ENCODE measurements around the gene CAPN2. TPM values are rescaled to one million over a fixed set of nuclear protein-coding genes. Genes with fewer than 3 reads are reported as not detected.

The CAPN2 gene
- polyA plus RNA-seq, 4 donors, result 182 to 211 (median 191) TPM

DNA sequence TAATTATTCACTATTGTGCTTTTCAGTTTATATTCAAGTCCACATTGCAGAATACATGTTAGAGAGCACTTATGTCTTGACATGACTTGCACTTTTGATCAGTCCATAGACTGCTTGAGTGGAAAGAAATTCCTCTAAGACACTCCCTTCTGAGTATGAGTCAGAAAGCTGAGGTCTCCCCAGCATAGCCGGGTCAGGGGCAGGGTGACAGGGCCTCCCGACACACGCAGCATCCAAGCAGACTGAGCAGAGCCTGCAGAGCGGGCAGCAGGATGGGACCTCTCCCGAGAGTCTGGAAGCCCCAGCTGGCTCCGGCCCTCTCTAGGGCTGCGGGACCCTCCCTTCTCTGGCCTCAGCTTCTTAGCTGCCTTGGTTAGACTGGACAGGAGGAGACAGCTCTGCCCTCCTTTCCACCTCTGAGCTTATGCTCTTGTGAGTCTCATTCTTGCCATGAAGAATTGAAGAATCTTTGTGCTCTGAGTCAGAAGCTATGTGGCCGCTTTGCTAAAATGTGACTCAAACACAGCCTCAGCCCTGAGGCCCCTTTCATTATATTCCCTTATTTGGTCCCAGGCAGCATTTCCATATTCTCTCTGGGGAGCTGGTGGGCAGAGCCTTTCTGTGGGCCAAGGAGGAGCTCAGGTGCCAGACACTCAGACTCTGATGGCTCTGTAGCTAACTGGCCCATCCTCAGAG, 11.2 kb upstream of the CAPN2 start:
- DNase-seq (ENCODE audit: low read depth in 4 of 4, low spot score in 2 of 4), result no peak

- no peak for DNase-seq (ENCODE audit: low read depth in 4 of 4, low spot score in 2 of 4)
Measured at GRCh38 chr1:223702735-223703667, 9.3 kb upstream of the CAPN2 start.

DNA sequence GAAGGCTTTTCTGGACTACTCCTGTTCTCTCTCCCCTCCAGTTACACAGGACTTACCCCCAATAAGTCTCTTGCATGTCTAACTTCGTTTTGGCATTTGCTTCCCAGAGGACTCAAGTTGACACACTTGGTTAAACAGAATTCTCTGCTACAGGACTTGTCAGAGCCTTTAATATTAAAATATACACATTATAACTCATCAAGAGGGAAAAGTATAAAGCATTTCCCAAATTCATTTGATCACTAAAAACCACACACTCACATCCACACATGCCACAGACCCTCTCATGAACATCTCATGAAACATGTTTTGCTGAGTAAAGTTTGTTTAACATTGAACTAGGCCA, 8.7 kb upstream of the CAPN2 start:
- no peak for DNase-seq (ENCODE audit: low read depth in 4 of 4, low spot score in 2 of 4)

- DNase-seq (ENCODE audit: low read depth in 4 of 4, low spot score in 2 of 4), result no peak
Measured at GRCh38 chr1:223704921-223705878, 7.1 kb upstream of the CAPN2 start.

DNA sequence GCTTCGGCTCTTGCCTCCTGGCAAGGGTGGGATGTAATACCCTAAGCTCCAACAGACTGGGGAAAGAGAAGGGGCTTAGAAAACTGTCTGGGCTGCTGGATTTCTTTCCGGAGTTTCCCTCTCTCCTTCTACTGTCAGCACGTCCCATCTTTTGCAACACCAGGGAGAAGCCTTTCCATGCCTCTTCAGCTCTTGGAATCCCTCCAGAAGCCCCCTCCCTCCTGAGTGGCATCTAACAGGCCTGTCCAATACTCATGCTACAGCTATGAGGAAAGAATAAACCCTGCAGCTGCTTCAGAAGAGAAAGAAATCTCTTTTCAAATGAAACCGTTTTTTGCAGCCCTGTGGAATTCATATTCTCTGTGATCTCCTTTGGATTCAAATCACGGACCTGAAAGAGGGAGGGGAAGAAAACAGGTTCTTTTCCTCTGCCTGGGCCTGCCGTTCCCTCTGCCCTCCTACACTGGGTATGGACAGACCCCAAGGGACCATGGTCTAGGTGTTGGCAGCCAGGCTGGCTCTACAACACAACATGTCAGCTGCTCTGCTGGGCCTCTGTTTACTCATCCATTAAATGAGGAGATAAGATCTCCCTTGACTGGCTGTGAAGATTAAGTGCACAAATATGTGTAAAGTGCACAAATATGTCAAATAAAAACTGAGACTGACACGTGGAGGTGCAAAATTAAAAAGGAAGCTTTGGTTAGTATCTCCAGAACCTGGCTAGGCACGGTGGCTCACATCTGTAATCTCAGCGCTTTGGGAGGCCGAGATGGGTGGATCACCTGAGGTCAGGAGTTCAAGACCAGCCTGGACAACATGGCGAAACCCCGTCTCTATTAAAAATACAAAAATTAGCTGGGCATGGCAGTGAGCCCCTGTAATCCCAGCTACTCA, 6.0 kb upstream of the CAPN2 start:
- no peak for DNase-seq (ENCODE audit: low read depth in 4 of 4, low spot score in 2 of 4)

DNA sequence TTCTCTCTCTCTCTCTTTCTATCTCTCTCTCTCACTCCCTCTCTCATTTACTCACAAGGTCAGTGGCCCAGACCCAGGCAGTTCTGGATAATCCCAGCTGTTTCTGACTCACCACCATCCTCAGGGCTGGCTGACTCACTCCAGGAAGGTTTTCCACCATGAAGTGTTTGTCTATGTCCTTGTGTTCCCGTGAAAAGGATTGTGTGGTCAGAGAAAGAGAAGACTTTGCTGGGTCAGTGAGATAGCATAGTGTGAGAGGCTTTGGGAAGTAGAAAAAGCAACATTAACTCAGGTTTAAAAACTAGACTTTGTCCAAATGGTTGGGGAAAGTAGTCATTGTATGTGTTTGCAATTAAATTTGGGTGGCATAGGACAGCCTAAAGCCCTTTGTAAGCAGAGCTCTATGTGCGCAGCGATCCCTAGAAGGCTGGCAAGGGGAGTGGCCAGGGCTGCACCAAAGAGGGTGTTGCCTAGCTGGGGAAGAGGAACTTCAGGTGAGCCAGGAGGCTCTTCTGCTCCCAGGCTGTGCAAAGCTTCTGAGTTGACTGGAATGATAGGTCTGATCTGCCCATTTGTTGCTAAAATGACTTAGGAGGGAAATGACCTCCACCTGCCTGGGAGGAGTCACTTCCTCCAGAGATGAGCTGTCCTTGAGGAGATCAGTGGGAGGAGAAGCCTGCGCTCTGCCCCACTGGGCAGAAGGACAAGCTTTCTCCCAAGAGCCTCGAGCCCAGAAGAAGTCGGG, 4.9 kb upstream of the CAPN2 start:
- no peak for DNase-seq (ENCODE audit: low read depth in 4 of 4, low spot score in 2 of 4)

DNA sequence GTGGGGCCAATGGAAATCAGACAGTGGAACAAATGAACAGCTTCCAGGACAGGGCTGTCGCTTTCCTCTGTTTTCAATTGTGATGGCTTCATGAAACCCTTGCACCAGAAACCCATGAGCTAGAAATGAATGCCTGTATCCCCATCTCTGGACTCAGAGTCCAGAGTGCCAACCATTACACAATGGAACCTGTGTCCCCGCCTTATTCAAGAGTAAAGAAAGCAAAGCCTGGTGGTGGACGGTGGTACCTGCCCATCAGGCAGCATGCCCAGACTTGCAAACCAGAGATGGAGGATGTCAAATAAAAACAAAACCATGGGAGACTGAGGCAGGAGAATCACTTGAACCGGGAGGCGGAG, 4.4 kb upstream of the CAPN2 start:
- DNase-seq (ENCODE audit: low read depth in 4 of 4, low spot score in 2 of 4), result no peak

GRCh38 chr1:223708651-223709268, 3.6 kb upstream of the CAPN2 start:
- no peak for DNase-seq (ENCODE audit: low read depth in 4 of 4, low spot score in 2 of 4)

GRCh38 chr1:223709598-223709997, 2.7 kb upstream of the CAPN2 start:
- DNase-seq (ENCODE audit: low read depth in 4 of 4, low spot score in 2 of 4), result no peak

DNA sequence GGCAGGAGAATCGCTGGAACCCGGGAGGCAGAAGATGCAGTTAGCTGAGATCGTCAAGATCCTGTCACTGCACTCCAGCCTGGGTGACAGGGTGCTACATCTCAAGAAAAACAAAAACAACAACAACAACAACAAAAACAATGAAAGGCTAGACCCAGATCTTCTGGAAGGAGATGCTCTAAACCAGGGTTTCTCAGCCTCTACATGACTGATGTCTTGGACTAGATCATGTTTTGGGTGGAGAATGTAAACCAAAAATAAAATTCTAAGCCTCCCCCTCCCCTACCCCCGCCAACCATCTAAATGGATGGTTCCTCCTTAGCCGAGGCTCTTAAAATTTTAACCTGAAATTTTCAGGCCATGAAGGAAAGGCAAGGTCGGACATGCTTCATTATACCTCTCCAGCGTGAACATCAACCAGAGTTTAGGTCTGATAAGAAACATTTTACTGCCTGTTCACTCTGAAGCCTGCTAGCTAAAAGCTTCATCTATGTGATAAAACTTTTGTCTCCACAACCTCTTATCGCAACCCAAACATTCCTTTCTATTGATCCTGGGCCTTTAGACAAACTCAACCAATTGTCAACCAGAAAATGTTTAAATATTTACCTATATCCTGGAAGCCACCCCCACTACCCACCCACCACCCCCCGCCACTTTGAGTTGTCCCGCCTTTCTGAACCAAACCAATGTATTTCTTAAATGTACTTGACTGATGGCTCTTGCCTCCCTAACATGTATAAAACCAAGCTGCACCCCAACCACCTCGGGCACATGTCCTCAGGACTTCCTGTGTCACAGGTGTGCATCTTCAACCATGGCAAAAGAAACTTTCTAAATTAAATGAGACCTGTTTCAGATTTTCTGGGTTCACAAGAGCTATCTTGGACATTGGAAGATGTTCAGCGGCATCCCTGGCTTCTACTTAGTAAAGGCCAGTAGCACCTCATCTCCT, 1.9 kb upstream of the CAPN2 start:
- DNase-seq (ENCODE audit: low read depth in 4 of 4, low spot score in 2 of 4), result no peak

DNA sequence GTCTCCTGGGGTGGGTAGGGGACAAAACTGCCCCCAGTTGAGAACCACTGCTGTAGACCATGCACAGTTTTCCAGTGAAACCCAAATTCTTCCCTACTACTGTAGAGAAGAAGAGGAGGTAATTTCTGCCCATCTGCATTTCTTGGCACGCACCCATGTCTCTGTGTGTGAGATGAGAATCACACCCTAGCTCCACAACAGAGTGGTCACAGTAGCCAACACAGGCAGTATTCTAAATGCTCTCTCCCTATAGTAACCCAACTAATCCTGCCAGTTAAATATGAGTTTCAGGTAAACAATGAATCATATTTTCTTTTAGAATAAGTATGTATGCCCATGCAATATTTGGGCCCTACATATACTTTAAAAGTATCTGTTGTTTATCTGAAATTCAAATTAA, 1.2 kb upstream of the CAPN2 start:
- DNase-seq (ENCODE audit: low read depth in 4 of 4, low spot score in 2 of 4), result no peak

DNA sequence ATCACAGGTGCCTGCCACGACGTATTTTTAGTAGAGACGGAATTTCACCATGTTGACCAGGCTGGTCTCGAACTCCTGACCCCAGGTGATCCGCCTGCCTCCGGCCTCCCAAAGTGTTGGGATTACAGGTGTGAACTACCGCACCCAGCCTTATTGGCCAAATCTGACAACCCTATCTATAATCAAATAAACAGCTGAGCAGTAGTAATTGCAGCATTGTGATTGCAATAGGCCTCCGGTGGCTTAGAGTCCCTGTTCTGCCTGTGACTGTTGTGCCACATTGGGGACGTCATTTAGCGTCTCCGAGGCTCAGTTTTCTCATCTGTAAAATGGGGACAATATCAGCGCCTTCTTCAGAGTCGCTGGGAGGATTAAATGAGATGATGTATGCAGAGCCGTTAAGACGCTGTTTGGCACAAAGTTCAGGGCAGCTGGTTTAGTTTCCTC, 569 bp upstream of the CAPN2 start:
- no peak for DNase-seq (ENCODE audit: low read depth in 4 of 4, low spot score in 2 of 4)

DNA sequence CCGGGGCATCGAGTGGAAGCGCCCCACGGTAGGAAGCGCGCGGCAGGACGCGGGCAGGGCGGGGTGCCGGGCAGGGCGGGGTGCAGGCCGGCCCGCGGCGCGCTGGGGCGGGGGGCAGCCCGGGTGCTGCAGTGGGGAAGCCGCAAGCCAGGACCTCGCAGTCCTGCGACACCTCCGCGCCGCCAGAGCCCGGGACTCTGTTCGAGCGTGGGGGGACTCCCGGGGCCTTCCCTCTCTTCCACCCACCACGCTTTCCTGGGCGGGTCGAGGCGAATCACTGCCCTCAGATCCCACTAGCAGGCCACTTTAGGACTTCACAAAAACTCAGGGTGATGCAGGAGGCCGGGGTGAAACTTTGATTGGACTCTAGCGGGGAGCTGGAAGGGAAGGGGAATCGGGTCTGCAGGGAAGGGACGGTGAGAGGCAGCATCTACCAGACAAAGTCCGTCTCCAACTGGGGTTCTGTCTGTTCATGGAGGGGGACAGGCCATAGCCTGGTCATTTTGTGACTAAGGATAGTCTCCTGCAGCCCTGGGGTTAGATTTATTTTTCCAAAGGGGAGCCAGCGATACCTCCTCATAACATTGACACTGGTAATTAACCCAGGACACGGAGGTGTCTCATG, 623 bp downstream of the CAPN2 start:
- DNase-seq (ENCODE audit: low read depth in 4 of 4, low spot score in 2 of 4), result no peak

DNA sequence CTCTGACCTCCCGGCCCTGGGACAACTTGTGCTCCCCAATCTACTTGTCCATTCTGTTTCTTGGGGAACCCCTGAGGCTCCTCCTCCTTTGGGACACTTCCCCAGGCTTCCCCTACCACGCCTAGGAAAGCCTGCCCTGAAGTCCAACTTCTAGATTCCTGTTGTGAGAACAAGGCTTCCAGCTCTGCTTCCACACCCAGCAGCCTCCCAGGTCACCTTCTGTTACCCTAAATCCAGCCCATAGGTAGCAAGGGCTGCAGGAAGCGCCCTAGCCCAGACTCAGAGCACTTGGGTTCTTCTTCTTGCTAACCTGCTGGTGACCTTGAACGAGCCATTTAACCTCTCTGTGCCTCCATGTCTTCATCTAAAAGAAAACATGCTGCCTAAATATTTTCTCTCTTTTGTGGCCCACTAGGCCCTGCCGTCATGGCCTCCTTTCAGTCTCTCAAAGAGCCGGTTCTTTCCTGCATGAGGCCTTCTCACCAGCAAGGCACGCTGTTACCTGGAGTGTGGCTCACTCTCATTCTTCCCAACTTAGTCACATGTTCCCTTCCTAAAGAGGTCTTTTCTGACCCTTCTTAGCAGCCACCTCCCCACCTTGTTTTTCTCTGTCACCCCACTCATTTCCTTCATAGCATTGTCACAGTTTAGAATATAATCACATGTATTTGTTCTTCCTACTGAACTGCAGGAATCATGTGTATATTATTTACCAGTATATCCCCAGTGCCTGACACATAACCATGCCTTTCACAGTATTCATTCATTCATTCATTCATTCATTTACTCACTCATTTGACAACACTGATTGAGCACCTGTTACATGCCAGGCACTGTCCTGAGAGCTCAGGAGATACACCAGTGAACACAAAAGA, 1.4 kb downstream of the CAPN2 start:
- DNase-seq (ENCODE audit: low read depth in 4 of 4, low spot score in 2 of 4), result no peak

DNA sequence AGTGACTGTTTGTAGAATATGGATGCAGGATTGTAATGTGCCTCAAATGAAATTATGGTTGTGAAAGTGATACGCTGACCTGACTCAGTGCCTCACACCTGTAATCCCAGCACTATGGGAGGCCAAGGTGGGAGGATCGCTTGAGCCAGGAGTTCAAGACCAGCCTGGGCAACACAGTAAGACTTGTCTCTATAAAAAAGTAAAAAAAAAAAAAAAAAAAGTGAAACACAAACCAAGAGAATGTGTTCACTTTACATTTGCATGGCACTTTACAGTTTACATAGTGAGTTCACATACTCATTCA, 2.0 kb downstream of the CAPN2 start:
- no peak for DNase-seq (ENCODE audit: low read depth in 4 of 4, low spot score in 2 of 4)

DNA sequence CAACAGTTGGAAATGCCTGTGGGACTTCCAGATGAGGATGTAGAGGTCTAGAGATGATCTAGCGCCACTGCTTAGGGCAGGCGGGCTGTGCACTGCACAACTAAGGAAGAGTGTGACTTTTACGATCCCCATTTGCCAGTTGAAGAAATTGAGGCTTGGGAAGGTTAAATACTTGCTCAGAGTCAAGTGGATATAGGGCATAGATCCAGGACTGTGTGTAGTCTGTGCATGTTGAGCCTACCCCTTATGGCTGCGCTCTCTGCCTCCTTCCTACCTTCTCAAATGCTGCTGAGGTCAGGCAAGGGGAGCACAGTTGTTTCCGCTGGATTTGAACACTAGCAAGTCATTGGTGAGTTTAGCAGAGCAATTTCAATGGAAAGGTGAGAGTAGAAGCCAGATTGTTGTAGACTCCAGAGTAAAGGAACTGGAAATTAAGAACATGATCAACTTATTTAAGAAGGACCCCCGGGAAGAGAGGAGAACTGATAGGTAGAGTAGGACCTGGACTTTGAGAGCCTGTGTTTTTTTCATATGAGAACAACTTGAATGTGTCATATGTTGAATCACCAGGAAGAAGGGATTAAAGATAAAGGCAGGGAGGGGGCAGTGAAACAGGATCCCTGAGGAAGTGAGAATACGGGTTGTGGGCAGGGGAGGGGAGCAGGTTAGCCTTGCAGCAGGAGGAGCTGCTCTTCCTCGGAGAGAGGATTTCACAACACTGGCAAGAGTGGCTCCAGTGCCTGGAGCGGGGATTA, 2.7 kb downstream of the CAPN2 start:
- DNase-seq (ENCODE audit: low read depth in 4 of 4, low spot score in 2 of 4), result no peak
